CD4-positive, alpha-beta T cell treated with Interleukin-21 for 1 hour (primary cell): Measurements from ENCODE around the gene CPNE5.

Source experiments
- DNase-seq: peaks from one replicate; pipeline ENCODE4 v3.0.0-alpha.2; 2020

CPNE5 gene

DNA sequence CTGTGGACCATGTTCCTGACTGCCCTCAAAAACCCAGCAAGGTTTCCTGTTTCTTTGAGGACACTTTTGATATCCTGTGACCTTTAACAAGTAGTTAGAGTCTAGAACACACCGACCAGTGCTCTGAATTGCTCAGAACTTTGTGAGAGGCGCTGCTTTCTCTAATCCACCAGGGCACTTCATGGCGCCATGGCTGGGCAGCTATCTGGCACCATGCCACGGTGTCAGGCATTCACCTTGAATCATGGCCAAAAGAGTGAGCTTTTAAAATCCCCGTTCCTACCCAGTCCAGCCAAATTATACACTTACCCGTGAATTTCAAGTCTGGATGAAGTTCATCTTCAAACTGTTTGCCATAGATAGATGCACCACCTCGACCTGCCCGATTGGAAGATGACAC is 17.0 kb upstream of the CPNE5 start:
- DNase-seq: no peak

DNA sequence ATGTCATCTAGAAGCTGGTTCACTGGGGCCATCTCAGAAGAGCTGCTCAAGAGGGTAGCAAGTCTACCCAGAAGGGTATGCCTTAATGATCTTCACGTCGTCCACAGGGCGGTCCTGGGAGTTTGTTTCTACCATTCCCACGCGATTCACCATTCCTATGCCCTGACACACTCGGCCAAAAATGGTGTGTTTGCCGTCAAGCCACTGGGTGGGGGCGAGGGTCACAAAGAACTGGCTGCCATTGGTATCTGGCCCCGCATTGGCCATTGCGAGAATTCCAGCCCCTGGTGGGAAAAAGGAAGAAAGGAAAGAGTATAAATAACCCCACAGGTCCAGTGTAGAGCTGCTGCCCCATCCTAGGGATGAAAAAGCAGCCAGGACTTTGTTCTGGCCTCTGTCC is 16.5 kb upstream of the CPNE5 start:
- no peak for DNase-seq

DNA sequence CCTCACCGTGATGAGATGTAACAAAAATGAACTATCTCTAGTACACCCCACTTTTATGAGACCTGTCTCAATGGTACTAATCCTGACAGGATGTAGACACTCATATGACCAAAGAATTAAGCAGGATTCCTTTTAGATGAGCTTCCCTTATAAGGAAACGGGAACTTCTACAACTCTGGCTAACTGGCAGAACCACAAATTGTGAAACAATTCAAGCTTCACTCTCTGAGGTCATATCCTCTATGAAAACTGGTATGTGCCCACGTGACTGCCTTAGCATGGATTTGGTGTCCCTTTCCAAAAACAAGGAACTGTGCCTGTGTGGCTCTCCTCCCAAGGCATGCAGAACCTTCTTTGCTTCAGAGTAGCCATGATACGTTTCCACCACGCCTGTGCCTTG is 14.1 kb upstream of the CPNE5 start:
- peak; percentile 13 for DNase-seq

DNA sequence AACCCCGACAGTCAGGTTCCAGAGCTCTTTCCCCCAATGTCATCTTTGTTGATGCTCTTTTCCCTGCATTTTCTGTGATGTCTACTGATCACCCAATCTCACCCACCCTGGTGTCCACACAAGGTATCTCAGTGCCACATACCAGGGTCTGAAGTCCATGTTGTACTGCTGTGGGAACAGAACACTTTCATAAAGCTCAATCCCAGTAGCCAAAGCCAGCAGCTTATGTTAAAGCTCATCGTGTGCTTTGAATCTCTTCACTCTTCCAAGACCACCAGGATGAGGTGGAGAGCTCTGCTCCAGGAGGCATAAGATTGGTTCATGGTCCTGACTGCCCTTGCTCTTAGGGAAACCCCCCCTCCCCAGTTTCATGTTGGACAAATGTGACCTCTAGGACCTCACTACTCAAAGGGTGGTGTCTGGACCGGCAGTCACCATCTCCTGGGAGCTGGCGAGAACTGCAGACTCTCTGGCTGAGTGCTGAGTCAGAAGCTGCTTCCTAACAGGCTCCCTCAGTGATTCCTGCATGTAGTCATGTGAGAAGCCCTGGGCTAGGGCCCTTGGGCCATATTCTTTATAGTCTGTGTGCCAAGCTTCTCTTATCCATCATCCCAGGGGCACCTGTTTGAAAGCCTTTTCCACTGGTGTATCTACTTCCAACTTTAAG is 13.4 kb upstream of the CPNE5 start:
- no peak for DNase-seq

DNA sequence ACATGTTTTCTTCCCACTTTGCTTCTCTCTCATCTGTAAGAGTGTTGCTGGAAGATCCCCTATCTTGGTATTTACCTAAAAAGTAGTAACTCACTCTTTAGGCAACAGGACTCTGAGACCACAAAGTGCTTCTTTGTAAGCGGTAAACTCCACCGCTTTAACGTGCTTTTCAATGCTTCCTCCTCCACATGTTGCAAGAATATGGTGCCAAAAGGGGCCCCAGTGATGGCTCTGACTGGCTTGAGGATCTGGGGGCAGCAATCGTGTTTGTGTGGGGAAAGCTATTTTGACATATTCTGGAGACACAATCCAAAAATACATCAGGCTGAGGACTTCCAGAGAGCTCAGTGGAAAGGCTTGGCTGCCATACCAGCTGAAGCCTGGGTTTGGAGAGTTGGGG is 12.4 kb upstream of the CPNE5 start:
- no peak for DNase-seq

DNA sequence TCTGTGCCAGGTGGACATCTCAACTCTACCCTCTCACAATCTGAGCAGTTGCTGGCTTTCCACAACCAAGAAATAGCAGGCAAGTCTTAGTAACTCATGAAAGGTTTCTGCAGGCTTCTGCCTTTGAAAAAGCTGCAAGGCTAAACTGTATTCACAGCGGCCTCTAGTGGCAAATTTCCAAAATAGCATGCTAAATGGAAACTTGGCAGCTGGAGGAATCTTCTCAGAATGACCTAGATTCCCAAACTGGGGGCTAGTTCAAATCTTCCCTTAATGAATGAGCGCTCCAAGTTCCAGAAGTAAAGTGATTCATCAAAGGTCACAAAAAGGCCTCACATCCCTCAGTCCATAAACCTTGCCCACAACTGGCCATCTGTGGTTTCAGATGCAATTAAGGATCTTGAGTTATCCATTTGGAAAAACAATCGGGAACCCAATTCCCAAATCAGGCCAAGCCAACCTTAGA is 11.9 kb upstream of the CPNE5 start:
- peak; percentile 57 for DNase-seq

DNA sequence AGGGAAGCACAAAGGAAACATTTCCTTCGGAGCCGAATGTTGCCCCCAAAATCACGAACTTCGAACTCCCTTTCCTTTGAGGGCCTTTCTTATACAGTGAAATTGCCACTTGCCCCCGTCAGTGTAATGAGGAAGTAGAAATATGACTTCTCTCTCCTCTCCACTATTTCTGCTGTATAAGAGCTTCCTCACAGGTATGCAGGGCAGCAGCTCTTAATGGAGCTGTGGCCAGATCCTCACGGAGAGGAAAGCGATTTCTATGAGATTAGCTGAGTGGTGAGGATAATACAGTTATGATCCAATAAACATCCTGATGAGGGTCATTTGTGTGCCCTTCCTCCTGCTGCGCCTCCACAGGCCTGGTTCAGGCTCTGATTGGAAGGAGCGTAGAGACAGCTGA is 10.8 kb upstream of the CPNE5 start:
- no peak for DNase-seq

DNA sequence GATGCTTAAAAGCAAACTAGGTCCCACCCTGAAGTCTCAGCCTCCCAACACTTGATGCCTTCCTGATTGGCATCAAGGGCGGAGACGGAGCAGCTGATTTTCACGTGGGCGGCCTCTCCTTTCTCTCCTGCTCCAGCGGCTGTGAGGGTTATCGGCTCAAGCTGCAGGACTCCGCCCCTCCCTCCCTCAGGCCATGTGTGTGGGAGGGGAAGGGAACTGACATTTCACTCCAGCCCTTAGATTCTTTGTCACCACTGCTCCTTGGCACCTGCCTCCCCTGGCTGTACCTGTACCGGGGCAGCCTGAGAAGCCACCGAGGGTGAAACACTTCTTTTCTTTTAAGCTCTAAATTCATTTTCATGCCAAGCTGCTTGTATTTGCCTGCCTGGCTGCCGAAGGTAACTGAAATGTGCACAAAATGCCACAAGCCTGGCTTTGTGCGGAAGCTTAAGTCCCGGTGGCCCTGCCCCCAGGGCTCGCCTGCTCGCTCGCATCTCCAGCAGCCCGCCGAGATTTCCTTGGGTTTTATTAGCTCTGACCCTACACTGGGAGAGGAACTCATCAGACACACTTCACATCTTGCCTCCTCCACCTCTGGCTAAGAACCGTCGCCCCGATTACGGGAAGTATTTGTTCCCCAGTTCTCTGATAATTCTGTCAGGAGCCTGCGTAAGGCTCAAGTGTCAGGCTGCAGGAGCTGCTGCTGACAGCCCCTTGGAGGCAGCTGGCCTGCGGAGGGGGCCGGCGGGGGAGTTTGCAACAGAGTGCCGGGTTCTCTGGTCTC is 9.6 kb upstream of the CPNE5 start:
- no peak for DNase-seq

DNA sequence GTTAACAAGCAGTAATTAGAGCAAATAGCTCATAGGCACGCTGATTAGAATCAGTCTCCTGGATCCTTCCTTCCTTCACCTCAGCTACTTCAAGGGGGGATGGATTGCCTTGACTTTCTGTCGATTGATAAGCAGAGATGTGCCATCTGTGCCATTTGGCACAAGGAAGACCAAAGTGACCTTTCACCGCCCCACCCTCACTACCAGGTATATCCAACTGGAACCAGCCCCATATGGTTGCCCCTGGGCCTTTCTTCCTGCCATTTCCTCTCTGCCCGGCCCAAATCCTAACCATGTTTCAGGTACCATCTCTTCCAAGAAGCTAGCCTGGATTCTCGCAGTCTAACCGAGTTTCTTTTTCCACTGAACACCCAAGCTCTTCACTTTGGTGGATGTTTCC is 8.7 kb upstream of the CPNE5 start:
- DNase-seq: no peak

DNA sequence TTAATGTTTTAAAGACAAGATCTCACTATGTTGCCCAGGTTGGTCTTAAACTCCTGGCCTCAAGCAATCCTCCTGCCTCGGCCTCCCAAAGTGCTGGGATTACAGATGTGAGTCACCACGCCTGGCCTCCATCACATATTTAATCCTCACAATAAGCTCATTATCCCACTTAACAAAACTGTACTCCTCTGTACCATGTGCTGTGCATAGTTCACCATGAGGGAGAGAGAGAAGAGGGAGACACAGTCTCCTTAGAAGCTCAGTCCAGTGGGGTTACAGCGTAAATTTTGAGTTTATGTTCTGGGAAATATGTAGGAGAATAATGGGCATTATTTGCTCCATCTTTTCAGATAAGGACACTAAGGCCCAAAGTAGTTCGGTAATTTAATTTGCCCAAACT is 7.9 kb upstream of the CPNE5 start:
- DNase-seq: no peak

DNA sequence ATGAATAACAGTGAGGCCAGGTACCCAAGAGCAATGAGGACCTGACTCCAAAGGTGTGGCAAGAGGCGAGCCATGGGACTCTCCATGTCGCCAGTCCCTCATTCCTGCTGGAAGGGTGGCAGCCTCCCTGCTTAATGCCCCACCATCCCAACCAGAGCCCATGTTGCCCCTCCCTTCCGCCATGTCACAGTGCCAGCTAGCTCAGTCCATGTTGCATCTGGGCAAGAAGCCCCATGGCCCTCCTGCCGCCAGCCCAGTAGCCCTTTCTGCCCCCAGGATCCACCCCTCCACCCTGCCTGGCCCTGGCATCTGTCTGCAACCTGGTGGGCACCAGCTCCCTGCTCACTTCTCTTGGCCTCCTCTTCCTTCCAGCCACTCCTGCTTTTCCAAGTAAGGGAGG is 6.0 kb upstream of the CPNE5 start:
- DNase-seq: no peak

DNA sequence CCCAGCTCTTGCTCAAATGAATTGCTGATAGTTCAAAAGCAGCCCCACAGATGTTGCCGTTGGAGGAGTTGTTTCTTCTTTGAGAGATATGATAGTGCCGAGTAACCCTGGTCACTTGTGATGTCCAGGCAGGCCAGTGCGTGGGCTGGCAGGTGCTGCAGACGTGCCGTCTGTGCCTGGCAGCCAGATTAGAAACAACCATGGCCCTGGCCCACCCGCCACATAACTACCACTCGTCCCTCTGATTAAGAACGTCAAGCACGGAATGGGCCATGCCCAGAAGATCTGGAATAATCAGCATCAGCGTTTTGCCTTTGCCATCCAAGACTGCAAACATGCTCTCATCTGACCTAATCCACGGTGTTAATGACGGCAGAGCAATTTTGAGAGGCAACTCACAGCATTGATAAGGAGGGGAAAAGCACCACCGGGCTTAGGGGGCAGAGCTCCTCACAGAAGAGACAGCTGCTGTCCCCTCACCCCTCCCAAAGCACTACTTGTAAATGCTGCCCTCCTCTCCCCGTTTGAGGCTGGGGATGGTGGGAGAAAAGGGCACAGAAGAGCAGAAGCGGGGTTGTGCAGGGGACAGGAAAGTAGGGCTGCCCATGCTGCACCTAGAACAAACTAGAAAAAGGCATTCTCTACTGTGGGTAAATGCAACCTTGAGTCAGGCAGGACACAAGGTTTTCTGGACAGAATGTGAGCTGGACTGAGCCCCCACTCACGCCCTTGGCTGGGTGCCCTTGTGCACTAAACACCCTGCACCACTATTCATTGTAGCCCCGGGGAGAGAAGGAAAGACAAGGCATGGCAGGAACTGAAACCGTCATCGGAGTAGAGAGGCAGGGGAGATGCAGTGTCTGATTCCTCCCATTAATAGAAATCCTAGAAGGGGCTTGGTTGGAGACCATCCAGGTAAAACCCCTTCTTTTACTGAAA is 5.3 kb upstream of the CPNE5 start:
- DNase-seq: no peak

DNA sequence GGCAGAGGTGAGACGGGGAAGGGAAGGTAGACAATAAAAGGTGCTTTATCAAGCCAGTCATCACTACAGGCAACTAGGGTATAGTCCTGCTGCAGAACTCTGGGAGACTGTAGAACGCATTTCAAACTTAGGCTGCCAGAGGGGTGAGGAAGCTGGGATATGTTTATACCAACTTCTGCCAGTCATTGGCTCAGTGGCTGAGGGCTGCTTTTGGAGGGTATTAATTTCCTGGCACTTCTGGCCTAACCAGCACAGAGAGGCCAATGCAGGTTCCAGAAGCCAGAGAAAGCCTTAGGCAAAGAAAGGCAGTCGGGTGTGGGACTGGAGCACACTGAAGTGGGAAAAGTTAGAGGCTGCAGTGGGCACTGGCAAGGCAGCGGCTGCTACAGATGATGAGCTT is 3.9 kb upstream of the CPNE5 start:
- no peak for DNase-seq

DNA sequence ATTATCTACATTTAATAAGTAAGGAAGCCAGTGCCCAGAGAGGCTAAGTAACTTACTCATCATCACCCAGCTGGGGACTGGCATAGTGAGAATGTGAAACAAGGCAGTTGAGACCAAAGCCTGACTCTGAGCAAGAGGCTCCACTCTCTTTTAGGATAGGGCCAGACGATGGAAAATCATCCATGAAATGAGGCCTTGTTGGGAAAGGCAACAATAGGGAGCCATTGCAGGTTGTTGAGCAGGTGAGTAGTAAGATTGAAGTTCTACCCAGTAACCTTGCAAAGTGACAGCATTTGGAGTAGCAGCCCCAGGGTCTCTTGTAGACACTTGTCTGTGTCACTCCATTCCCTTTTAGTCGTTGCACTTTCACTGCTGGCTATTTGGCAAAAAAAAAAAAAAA is 2.5 kb upstream of the CPNE5 start:
- DNase-seq: no peak

DNA sequence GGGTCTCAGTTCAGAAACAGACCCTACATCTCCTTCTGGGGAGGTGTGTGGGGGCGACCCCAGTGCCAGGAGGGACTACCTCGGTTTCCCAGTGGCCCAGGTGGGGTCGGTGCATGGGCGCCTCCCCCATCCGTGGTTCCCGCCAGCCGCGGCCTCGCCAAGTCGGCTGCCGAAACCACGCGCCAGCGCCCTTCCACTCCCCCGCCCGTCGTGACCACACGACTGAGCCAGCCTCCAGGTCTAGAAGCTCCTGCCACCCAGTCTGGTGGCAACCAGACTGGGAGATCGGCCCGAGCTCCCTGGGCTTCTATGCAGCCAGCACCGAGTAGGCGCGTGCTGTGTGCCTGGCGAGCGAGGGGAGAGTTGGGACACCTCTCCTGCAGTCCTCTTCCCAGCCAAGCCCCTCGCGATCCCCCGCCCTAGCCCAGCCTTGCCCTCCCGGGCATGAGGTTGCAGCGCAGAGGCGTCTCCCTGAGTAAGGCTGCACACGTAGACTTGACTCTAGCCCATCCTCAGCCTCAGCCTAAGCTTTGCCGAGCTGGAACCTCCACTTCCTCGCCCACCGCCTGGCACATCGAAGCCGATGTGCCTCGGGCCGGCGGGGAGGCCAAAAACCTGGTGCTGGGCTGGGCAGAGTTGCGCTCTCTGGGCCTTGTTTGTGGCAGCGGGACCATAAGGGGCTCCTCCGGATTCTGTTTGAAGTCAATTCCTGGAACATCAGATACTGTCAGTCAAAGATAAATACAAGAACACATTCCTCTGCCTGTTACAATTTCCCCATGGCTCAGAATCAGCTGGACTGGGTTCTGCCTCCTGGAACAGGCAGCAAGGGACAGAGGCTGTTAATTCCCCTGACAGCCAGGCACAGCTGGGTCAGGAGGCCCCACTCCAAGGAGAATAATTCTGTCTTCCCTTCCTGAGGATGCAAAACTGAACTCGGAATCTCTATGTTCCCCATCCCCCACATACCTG is 1.5 kb upstream of the CPNE5 start:
- DNase-seq: peak; percentile 39

DNA sequence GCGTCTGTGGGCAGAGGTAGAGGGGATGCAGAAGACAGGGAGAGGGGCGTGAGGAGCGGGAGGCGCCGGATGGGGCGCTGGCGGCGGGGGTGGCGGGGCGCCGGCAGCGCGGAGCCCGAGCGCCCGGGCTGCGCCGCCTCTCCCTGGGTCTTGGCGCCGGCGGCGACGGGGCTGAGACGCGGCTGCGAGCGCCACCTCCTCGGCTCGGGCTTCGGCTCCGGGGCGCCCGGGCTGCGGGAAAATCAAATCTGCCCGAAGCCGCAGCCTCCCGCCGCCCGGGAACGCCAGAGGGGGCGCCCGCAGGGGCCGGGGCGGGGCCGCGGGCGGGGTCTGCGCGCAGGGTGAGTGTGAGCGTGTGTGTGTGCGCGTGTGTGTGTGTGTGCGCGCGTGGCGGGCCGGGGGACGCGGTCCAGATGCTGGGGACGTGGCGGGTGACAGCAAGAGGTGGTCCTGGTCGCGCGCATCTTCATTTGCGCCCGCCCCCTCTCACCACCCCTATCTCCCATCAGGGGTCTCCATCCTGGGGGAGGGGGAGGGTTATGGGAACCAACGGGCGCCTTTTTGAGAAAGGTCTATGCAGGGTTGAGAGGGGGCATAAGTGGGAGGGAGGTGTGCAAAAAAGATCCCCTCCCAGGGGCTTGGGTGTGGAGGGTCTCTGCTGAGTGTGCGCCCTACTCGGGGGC is 646 bp upstream of the CPNE5 start:
- peak; percentile 54 for DNase-seq

DNA sequence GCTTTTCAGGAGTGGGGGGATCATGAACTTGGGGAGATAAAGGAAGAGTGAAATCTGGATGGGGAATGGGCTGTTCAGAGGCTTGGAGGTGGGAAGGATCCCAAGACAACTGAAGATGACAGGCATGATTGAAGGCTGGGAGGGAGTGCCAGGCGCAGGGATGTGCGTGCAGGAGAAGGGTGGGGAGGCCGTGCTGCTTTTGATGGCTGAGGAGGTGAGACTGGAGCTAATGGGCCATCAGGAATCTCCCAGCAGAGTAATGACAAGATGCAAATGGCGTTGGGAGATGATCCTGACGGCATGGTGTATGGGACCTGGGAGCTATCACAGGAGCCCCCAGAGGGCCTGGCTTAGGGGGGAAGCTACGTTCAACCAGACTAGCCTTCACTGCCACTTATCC is 1.6 kb downstream of the CPNE5 start:
- no peak for DNase-seq

DNA sequence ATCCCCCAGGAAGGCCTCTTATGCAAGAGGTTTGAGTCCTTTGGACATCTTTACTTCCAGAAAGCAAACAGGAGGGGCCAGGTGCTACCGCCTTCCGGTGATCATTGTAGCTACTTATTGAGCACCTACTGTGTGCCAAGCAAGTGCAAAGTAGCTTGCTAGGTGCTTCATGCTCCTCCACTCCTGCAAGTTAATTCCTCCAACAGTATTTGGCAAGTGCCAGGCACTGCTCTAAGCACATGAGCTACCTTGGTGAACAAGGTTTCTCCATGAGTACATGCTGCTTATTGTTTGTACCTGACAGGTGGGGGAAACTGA is 2.3 kb downstream of the CPNE5 start:
- DNase-seq: no peak

DNA sequence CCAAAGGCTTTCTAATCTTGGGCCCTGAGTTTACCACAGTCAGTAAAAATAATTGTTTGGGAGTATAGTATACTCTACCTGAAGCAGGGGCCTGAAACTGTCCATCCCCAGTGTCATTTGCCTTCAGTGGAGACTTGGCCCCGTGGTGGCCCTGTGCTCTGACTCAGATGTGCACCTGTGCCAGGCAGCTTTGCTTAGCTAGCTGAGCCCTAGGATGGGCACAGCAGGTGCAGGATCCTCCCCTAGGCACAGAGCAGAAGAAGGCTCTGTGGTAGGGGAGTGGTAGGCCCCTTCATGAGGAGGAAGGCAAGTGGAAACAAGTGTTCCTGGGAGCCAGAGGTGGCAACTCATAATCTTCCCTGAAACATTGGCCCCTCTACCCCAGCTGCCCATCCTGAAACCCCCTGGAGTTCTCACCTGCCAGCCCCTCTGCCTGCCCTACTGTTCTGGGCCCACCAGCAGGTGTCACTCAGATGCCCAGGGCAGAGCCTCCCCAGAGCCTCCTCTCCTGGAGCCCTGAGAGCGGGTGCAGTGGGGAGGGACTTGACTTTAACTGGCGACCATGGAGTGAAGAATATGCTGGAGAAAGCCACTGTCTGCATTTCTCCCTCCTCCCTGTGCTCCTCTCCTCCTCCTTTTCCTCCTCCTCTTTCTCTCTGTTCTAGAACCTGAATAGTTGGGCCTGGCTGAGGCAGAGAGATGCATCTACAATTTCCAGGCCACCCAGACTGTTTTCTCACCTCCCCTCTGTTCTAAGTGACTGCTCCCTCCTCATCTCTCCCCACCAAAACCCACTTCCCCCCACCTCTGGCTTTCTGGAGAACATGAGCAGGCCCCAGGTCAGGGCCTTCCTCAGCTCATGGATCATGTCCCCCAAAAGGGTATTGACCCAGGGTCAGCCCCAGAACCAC is 2.9 kb downstream of the CPNE5 start:
- DNase-seq: no peak

DNA sequence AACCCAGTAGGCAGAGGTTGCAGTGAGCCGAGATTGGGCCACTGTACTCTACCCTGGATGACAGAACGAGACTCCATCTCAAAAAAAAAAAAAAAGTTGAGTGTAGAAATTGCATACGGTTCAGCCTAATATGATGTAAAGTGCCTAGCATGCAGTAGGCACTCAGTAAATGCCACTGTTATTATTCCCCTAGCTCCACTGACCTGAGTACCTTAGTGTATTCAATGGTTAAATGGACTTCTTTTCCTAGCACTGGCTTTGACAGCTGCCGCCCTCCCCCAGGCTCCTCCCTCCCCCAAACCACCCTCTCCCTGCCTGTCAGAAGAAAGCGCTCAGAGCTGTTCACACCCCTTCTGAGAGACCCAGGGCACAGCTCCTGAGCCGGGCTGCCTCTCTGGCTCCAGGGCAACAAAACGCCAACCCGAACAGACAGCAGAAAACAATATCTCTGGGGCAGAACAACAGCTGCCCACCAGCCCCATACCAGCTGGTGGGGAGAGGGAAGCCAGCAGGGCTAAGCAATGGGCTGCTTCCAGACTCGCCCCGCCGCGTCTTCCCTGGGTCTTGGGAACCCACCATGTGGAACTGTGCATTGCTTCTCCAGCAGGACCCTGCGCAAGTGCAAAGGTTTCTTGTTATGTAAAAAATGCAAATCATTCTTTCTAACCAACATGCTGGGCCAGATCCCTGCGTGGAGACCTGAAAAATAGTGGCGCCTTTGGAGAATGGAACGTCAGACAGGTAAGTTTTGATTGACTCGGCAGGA is 4.5 kb downstream of the CPNE5 start:
- DNase-seq: no peak
